GM20431 (cell line): ENCODE data around the gene TP53.
"Not testable (repeated sequence)": the region's sequence is repeated elsewhere in the genome, so short reads cannot be mapped to it uniquely, and the experiment has no call there.

Experiments
- in situ Hi-C: fragments of 300-500 bp; cut with MseI, MboI; formaldehyde crosslinking; loops from one replicate; pipeline ENCODE4 v1.15.0; 2020; ENCODE audit warnings: low sequenced_read_pairs; ENCODE audit not compliant: unreplicated experiment

The TP53 gene

GRCh38 chr17:7640783-7641182 lies 46.5 kb downstream of the TP53 start:
- in situ Hi-C loops: no loop called here

- in situ Hi-C loops: no loop called here
Measured at GRCh38 chr17:7636163-7636562, 51.1 kb downstream of the TP53 start.

- in situ Hi-C loops: no loop called here
Measured at GRCh38 chr17:7634384-7634783, 52.9 kb downstream of the TP53 start.

- in situ Hi-C loops: no loop called here
Measured at GRCh38 chr17:7633093-7633492, 54.2 kb downstream of the TP53 start.

- in situ Hi-C loops: no loop called here
Measured at GRCh38 chr17:7632492-7632894, 54.8 kb downstream of the TP53 start.

- in situ Hi-C loops: no loop called here
Measured at GRCh38 chr17:7631398-7632380, 55.6 kb downstream of the TP53 start.

- in situ Hi-C loops: no loop called here
Measured at GRCh38 chr17:7629939-7630571, 57.2 kb downstream of the TP53 start, which contains the start of gene SHBG. Gene SHBG (plus strand): TSS chr17:7630135. CDS start chr17:7630173, 38 bp downstream.

GRCh38 chr17:7627250-7628121 lies 59.8 kb downstream of the TP53 start, which contains the start of gene SAT2:
Gene SAT2 (minus strand): TSS chr17:7627821. CDS start chr17:7627635, 186 bp downstream.
- in situ Hi-C loops: no loop called here

- in situ Hi-C loops: no loop called here
Measured at GRCh38 chr17:7626956-7627249, 60.4 kb downstream of the TP53 start.

GRCh38 chr17:7626307-7626706 lies 61.0 kb downstream of the TP53 start:
- in situ Hi-C loops: no loop called here

- in situ Hi-C loops: not testable (repeated sequence)
Measured at GRCh38 chr17:7625749-7626148, 61.5 kb downstream of the TP53 start.

GRCh38 chr17:7623661-7624060 lies 63.6 kb downstream of the TP53 start:
- in situ Hi-C loops: no loop called here

GRCh38 chr17:7620835-7621234 lies 66.5 kb downstream of the TP53 start:
- in situ Hi-C loops: no loop called here

GRCh38 chr17:7618608-7619007 lies 68.7 kb downstream of the TP53 start:
- in situ Hi-C loops: no loop called here
